ENCODE data around the gene SYT1. TPM values are rescaled to one million over a fixed set of nuclear protein-coding genes. Genes with fewer than 3 reads are reported as not detected.

The SYT1 gene
- total RNA-seq, 1 experiment from 2014 or later: 15.8 TPM

- Histone ChIP-seq H4K8ac (replicated peaks; ENCODE audit: insufficient read length, low read depth, low read length) (no peak overlapping the region), H4K5ac (ENCODE audit: insufficient read length, low read depth, low read length) (no peak overlapping the region), H3K9me3 (ENCODE audit: control insufficient read depth, low read depth, low read length) (no peaks in the 10 kb centered on the region), H2BK15ac (ENCODE audit: low read depth, low read length) (no peak overlapping the region), H3K4me1 (ENCODE audit: insufficient read depth, low read length) (no peaks in the 10 kb centered on the region), H2AK5ac (ENCODE audit: insufficient read length, low read length) (no peak overlapping the region), H3K23ac (ENCODE audit: insufficient read length, low read depth, low read length) (no peak overlapping the region), H2BK120ac (ENCODE audit: low read depth, low read length, poor library complexity, severe bottlenecking) (no peak overlapping the region), H3K4me2 (ENCODE audit: insufficient read depth, insufficient read length, low read length) (no peak overlapping the region), H2AFZ (ENCODE audit: low read length) (no peak overlapping the region), H4K20me1 (ENCODE audit: control insufficient read depth, insufficient read depth, insufficient read length) (no peaks in the 10 kb centered on the region), H3K9ac (ENCODE audit: extremely low read depth, insufficient read length, low read length) (no peak overlapping the region), H4K91ac (ENCODE audit: insufficient read length, low read depth, low read length) (no peak overlapping the region), H2BK5ac (ENCODE audit: insufficient read length, low read length) (no peak overlapping the region), H3K79me1 (ENCODE audit: insufficient read depth, low read depth, low read length, poor library complexity, severe bottlenecking) (no peaks in the 10 kb centered on the region), H3T11ph (ENCODE audit: low read length) (no peak overlapping the region), H3K79me2 (ENCODE audit: insufficient read depth, low read length) (no peaks in the 10 kb centered on the region), H2BK12ac (ENCODE audit: insufficient read length, low read depth, low read length) (no peak overlapping the region), H3K14ac (ENCODE audit: insufficient read depth, low read length) (no peak overlapping the region), H3K56ac (ENCODE audit: insufficient read length, low read depth, low read length) (no peak overlapping the region), H2BK20ac (ENCODE audit: low read depth, low read length, poor library complexity, severe bottlenecking) (no peak overlapping the region), H3K18ac (ENCODE audit: insufficient read length, low read depth, low read length) (no peak overlapping the region), H3K23me2 (ENCODE audit: insufficient read length, low read depth, low read length, poor library complexity, severe bottlenecking) (no peaks in the 10 kb centered on the region), H3K27ac (ENCODE audit: insufficient read length, low read depth, low read length) (no peak overlapping the region), H3K4ac (ENCODE audit: low read depth, low read length) (no peak overlapping the region), H3K27me3 (ENCODE audit: insufficient read depth, low read length) (no peaks in the 10 kb centered on the region)
- Mint-ChIP-seq H3K27ac (no peak overlapping the region), H3K36me3 (ENCODE audit: insufficient read depth in 1 of 3, low read depth in 3 of 3) (peaks cover 0 to 2% (median 0%) of the 10 kb centered on the region in 3 experiments; a peak in 2 of 7 replicates), H3K4me3 (no peak overlapping the region), H3K4me1 (no peaks in the 10 kb centered on the region), H3K9me3 (no peaks in the 10 kb centered on the region), H3K27me3 (ENCODE audit: low read depth) (no peaks in the 10 kb centered on the region)
- TF ChIP-seq, protein P1, sequence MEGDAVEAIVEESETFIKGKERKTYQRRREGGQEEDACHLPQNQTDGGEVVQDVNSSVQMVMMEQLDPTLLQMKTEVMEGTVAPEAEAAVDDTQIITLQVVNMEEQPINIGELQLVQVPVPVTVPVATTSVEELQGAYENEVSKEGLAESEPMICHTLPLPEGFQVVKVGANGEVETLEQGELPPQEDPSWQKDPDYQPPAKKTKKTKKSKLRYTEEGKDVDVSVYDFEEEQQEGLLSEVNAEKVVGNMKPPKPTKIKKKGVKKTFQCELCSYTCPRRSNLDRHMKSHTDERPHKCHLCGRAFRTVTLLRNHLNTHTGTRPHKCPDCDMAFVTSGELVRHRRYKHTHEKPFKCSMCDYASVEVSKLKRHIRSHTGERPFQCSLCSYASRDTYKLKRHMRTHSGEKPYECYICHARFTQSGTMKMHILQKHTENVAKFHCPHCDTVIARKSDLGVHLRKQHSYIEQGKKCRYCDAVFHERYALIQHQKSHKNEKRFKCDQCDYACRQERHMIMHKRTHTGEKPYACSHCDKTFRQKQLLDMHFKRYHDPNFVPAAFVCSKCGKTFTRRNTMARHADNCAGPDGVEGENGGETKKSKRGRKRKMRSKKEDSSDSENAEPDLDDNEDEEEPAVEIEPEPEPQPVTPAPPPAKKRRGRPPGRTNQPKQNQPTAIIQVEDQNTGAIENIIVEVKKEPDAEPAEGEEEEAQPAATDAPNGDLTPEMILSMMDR (conservative IDR thresholded peaks at IDR 0.05): no peak
- no CpG with 5 or more reads among the region's 2 CpGs for WGBS (ENCODE audit: extremely low coverage, insufficient read length, low lambda C conversion rate)
- no peak for DNase-seq
Measured at GRCh38 chr12:79008591-79008990, 144.0 kb downstream of the SYT1 start.

Measured in H9 (cell line).